ENCODE data around the gene MOB2. TPM values are rescaled to one million over a fixed set of nuclear protein-coding genes. Genes with fewer than 3 reads are reported as not detected.
"Not testable (repeated sequence)": the region's sequence is repeated elsewhere in the genome, so short reads cannot be mapped to it uniquely, and the experiment has no call there.

The MOB2 gene
- total RNA-seq, 1 donor from 2014 or later, result 55.2 TPM

DNA sequence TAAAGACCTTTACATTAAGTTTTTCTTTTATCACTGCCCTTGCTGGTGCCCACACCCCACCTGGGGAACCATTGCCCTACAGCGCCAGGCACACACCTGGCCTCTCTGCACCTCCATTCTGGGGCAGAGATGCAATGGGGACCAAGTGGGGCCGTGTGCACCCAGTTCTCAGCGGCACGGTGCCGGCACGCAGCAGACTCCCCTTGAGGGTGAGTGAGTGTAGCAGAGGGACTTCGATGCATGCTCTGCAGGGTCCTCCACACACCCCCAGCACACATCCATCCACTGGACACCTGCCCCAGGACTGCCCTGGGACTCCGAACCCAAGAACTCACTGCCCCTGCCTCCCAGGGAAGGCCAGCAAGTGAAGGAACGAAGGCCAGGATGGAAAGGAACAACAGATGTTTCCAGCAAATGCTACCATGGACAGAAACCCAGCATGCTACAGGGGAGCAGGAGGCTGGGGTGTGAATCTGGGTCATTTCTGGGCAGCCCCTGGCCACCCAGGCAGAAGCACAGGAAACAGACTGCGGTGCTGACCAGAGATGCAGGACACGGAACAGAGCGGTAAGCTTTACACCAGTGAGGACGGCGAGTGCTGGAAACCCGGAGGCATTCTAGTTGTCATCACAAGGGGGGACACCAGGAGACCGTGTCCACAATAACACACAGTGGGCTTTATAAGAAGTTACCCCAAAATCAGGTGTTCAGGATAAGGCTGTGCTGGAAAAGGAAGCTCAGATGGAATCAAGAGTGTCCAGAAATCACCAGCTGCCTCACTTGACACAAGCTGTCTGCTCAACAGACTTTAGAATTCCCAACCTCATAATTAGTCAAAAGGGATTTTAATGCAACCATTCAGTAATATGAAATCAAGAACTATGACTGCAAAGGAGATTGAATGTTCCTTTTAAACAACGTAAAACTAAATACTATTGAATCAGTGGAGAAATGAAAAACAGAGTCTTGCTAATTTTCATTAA, 32.7 kb upstream of the MOB2 start:
- ATAC-seq, result no peak
- intact Hi-C loops (cut with DNase I), result no loop called here
- DNase-seq (ENCODE audit: low spot score), result no peak

DNA sequence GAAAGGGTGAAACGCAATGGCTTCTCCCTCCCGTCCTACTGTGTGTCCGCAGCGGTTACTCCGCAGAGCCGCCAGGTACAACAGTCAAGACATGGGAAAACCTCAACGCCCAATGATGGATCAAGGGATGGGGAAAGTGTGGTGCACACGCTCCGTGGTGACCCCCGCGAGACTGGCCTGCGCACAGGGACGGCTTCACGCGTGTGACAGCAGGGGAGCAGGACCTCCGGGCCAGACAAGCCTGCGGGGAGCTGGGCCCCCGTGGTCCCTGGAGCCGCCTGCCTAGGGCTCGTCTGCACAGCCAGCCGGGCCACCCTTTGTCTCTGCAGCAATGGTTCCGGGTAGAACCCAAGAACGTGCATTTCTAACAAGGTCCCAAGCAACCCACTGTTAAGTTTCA, 31.7 kb upstream of the MOB2 start:
- intact Hi-C loops (cut with DNase I), result no loop called here
- ATAC-seq, result no peak
- DNase-seq (ENCODE audit: low spot score), result no peak

- ATAC-seq (no peak), DNase-seq (ENCODE audit: low spot score) (no peak)
- intact Hi-C loops (cut with DNase I), result no loop called here
These were observed 30.8 kb upstream of the MOB2 start for GRCh38 chr11:1517117-1518005.

GRCh38 chr11:1516273-1517067, 29.9 kb upstream of the MOB2 start:
- no peak for ATAC-seq
- intact Hi-C loops (cut with DNase I), result no loop called here
- DNase-seq (ENCODE audit: low spot score), result no peak

DNA sequence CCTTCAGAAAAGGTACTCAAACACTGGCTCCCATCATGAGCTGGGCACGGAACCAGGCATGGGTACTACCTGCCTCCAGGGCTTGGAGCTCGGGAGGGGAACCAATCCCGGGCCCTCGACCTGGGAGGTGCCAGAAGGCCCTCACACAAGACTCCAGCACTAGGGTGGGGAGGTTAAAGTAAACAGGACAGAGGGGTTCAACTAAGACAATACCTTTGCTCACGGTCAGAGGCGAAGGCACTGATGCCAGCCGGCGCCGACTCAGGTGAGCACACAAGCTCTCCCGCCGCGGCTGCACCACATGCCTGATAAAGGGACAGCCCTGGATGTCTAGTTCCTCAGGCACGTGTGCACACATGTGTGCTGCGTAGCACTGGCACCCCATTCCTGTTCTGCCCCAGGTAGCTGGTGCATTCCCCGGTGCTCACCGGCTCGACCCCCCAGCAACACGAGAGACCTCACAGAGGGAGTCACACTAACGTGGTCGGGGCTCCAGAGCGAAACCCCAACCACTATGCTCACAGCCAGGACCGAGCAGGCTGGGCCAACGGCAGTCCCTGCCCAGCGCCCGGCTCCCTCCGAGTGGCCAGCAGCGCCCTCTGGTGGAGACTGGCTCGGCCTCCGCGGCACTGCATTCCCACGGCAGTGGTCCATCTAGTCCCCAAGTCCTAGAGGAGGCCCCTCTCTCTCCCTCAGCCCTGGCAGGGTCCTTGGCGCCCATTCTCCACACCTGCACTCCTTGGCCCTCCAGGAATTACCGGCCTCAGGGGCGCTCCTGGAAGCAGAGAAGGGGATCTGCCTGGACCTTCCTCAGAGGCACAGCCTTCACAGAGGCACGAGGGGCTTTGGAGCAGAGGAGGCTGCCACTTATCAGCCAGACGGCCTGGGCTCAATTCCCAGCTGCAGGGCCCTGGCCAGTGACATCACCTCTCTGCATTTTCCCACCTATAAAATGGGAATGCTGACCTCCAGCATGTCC, 28.8 kb upstream of the MOB2 start:
- ATAC-seq, result peak; percentile 94
- DNase-seq (ENCODE audit: low spot score), result peak; percentile 92
- intact Hi-C loops (cut with DNase I), result loop anchor here (2.0 kb wide), 1 partner anchor 313 kb away; no protein-coding TSS in a partner anchor

DNA sequence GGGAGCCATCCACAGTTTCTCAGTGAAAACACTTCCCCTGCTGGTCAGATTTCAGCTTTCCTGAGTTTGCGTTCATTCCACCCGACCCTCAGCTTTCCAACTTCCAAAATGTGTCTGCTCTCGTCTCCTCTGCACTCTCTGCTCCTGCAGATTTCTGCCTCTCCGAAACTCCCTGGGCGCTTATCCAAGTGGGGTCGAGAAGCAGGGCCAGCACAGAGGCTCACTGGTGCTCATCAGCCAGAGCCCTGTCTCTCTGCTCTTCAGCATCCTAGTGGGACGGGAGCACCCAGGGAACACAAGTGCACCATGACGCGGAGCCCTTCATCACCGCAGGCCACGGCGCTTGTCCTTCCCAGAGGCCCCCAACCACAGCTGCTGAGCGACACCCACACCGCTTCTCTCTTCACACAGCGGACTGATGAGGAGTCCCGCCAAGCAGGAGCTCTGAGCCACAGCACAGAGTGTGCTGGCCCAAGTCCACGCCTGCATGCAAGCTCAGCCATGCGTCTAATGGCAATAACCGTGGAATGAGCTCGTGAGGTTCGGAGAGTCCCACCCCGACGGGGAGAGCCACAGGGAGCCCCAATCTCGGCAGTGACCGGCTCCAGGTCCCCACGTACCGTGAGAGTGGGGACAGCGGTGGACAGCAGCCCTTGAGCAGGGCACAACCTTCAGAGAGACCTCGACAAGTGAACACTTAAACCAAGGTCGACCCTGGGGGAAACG, 27.9 kb upstream of the MOB2 start:
- DNase-seq (ENCODE audit: low spot score) (no peak), ATAC-seq (peak; percentile 45)
- intact Hi-C loops (cut with DNase I), result loop anchor here (2.0 kb wide), 1 partner anchor 312 kb away; no protein-coding TSS in a partner anchor

GRCh38 chr11:1513326-1514296, 27.0 kb upstream of the MOB2 start:
- intact Hi-C loops (cut with DNase I), result loop anchor here (2.0 kb wide), 1 partner anchor 311 kb away; no protein-coding TSS in a partner anchor
- ATAC-seq (no peak), DNase-seq (ENCODE audit: low spot score) (no peak)

DNA sequence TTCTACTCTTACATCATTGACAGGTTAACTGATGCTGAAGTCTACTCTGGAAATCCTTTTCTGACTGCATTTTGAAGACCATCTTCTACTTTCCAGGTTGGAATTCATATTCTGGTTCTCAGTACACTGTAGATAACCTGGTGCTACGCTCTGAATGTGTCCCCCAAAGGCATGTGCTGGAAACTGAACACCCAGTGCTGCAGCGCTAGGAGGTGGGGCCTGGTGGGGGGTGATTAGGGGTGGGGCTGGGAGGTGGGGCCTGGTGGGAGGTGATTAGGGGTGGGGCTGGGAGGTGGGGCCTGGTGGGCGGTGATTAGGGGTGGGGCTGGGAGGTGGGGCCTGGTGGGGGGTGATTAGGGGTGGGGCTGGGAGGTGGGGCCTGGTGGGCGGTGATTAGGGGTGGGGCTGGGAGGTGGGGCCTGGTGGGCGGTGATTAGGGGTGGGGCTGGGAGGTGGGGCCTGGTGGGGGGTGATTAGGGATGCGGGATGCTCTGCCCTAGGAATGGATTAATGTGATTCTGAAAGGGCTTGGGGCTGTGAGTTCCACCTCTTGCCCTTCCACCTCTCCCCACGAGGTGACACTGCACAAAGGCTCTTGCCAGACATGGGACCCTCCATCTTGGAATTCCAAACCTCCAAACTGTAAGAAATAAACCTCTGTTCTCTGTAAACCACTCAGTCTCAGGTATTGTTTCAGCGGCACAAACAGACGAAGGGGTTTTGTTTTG, 26.1 kb upstream of the MOB2 start:
- ATAC-seq; intact Hi-C loops (cut with DNase I); DNase-seq (ENCODE audit: low spot score): not testable (repeated sequence)

DNA sequence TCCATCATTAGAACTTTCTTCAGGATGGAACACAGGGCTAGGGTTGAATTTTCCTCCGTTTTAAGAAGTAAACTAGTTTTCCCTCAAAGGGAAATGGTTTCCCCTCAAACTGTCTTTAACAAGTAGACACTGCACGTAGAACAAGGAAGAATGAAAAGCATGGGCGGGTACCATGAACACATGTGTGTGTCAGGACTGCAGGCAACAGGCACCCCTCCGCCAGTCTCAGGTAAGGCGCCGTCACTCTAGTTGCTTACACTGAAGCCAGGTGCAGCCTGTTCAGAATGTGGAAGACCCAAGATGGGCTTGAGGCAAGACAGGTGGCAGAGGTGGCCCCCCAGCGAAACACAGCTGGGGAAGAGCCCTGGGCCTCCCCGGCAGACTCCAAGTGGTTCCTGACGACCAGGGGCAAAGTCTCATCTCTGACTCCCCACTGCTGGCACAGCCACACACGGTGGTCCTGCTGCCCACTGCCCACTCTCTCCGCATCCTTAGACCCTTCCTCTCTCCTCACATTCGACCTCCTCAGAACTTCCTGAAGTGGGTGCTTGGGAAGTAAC, 25.4 kb upstream of the MOB2 start:
- intact Hi-C loops (cut with DNase I), result no loop called here
- ATAC-seq, result no peak
- no peak for DNase-seq (ENCODE audit: low spot score)

- ATAC-seq (no peak), DNase-seq (ENCODE audit: low spot score) (no peak)
- intact Hi-C loops (cut with DNase I), result no loop called here
These were observed 24.3 kb upstream of the MOB2 start for GRCh38 chr11:1510928-1511327.

- ATAC-seq; DNase-seq (ENCODE audit: low spot score); intact Hi-C loops (cut with DNase I): not testable (repeated sequence)
These were observed 23.8 kb upstream of the MOB2 start for GRCh38 chr11:1510351-1510750.

GRCh38 chr11:1509626-1510255, 23.2 kb upstream of the MOB2 start:
- no peak for ATAC-seq
- no peak for DNase-seq (ENCODE audit: low spot score)
- intact Hi-C loops (cut with DNase I), result no loop called here

- ATAC-seq (peak; percentile 31), DNase-seq (ENCODE audit: low spot score) (no peak)
- intact Hi-C loops (cut with DNase I), result no loop called here
These were observed 22.4 kb upstream of the MOB2 start for GRCh38 chr11:1508986-1509385.

- ATAC-seq (peak; percentile 9), DNase-seq (ENCODE audit: low spot score) (no peak)
- intact Hi-C loops (cut with DNase I), result no loop called here
These were observed 21.9 kb upstream of the MOB2 start for GRCh38 chr11:1508491-1508891.

Data from sciatic nerve (tissue), 2 donors.